Fibroblast of mammary gland (primary cell): ENCODE data around the gene GRB10.

Source experiments
- DNase-seq: peaks from one replicate; pipeline ENCODE4 v3.0.0-alpha.2; 2010; ENCODE audit warnings: low read depth
- H3K4me3 ChIP-seq: 2 replicates; pipeline ENCODE4 v1.5.1; 2011; ENCODE audit warnings: low read depth, mild to moderate bottlenecking, low read length, moderate library complexity; ENCODE audit not compliant: control insufficient read depth
- TF ChIP-seq, protein P1 (sequence below): conservative IDR thresholded peaks from 2 replicates; pipeline ENCODE4 v1.5.1; 2011; ENCODE audit warnings: low read depth, low read length, inconsistent platforms; ENCODE audit not compliant: control insufficient read depth, insufficient read depth

GRB10 gene

GRCh38 chr7:50712252-50713122, 70.2 kb downstream of the GRB10 start:
- TF ChIP-seq, protein P1, sequence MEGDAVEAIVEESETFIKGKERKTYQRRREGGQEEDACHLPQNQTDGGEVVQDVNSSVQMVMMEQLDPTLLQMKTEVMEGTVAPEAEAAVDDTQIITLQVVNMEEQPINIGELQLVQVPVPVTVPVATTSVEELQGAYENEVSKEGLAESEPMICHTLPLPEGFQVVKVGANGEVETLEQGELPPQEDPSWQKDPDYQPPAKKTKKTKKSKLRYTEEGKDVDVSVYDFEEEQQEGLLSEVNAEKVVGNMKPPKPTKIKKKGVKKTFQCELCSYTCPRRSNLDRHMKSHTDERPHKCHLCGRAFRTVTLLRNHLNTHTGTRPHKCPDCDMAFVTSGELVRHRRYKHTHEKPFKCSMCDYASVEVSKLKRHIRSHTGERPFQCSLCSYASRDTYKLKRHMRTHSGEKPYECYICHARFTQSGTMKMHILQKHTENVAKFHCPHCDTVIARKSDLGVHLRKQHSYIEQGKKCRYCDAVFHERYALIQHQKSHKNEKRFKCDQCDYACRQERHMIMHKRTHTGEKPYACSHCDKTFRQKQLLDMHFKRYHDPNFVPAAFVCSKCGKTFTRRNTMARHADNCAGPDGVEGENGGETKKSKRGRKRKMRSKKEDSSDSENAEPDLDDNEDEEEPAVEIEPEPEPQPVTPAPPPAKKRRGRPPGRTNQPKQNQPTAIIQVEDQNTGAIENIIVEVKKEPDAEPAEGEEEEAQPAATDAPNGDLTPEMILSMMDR: no peak
- H3K4me3 ChIP-seq: no peak overlapping the region
- no peak for DNase-seq

GRCh38 chr7:50711271-50712175, 71.2 kb downstream of the GRB10 start:
- H3K4me3 ChIP-seq: no peak overlapping the region
- TF ChIP-seq, protein P1: no peak
- peak; percentile 58 for DNase-seq

- DNase-seq: no peak
- no peak overlapping the region for H3K4me3 ChIP-seq
- TF ChIP-seq, protein P1: no peak
Observed at GRCh38 chr7:50710441-50711154, 72.1 kb downstream of the GRB10 start.

- TF ChIP-seq, protein P1: no peak
Observed at GRCh38 chr7:50709151-50709550, 73.5 kb downstream of the GRB10 start.

GRCh38 chr7:50707236-50708006, 75.3 kb downstream of the GRB10 start:
- no peak overlapping the region for H3K4me3 ChIP-seq
- TF ChIP-seq, protein P1: no peak
- DNase-seq: no peak

More at GRCh38 chr7:50709151-50709550, 73.5 kb downstream of the GRB10 start:
- no peak overlapping the region for H3K4me3 ChIP-seq
- DNase-seq: no peak
